ENCODE measurements around the gene TTC9C. TPM values are rescaled to one million over a fixed set of nuclear protein-coding genes. Genes with fewer than 3 reads are reported as not detected.

The TTC9C gene
- total RNA-seq, 1 experiment from 2014 or later: 71.4 TPM

DNA sequence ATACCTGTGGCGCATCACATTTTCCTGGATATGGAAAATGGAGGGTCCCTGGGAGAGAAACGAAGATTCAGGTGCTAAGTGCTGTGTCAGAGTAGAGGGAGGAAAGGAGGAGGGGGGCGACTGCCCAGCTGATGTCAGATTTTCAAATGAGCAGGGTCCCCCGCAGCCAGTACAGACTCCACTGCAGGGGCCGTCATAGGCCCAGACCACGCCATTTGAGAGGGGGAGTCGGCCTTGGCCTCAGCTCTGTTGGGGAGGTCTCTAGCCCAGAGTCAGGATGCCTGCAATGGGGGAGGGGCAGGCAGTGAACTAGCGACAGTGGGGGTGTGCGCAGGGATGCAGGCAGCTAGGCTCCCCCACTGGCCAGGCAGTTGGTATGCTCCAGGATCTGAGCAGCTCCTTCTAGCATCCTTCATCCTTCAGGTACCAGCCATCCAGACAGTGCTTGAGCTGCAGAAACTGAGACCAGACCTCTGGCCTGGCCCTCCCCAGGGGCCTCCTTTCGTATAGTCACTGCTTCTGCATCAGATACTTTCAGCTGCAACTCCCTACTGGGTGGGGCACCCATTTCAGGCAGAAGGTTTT lies 20.9 kb upstream of the TTC9C start, which contains the start of the genes BSCL2 and GNG3:
TSS of gene BSCL2 (minus strand) at position 148 of the 585 bp plus-strand sequence. CDS start 229 bp downstream, outside the sequence.
TSS of gene GNG3 (plus strand) at position 400 of the 585 bp plus-strand sequence. CDS start 620 bp downstream, outside the sequence.
- ChIA-PET POLR2A (ENCODE audit: unreplicated experiment) (no interaction called here), CTCF (no interaction called here)
- Histone ChIP-seq H3K9me3 (ENCODE audit: insufficient read depth, low read depth) (no peaks in the 10 kb centered on the region), H3F3A (ENCODE audit: insufficient read depth, low read depth) (peaks cover 51% of the 10 kb centered on the region), H3K4me3 (peak within 1 kb of the TSS; percentile 89; the same call in 1 of the 2 replicates), H3K27ac (peak within 1 kb of the TSS; percentile 87), H3K4me1 (replicated peaks; ENCODE audit: insufficient read depth) (peaks cover 30% of the 10 kb centered on the region), H3K4me2 (peak within 1 kb of the TSS; percentile 96), H4K20me1 (ENCODE audit: insufficient read depth) (no peaks in the 10 kb centered on the region), H2AFZ (peak within 1 kb of the TSS; percentile 74), H3K79me2 (ENCODE audit: low read depth) (peaks cover 19% of the 10 kb centered on the region), H3K36me3 (ENCODE audit: low read depth) (peaks cover 6% of the 10 kb centered on the region), H3K27me3 (ENCODE audit: insufficient read depth, low read depth) (no peaks in the 10 kb centered on the region), H3K9me2 (ENCODE audit: insufficient read depth) (no peaks in the 10 kb centered on the region)
- TF ChIP-seq, protein P1, sequence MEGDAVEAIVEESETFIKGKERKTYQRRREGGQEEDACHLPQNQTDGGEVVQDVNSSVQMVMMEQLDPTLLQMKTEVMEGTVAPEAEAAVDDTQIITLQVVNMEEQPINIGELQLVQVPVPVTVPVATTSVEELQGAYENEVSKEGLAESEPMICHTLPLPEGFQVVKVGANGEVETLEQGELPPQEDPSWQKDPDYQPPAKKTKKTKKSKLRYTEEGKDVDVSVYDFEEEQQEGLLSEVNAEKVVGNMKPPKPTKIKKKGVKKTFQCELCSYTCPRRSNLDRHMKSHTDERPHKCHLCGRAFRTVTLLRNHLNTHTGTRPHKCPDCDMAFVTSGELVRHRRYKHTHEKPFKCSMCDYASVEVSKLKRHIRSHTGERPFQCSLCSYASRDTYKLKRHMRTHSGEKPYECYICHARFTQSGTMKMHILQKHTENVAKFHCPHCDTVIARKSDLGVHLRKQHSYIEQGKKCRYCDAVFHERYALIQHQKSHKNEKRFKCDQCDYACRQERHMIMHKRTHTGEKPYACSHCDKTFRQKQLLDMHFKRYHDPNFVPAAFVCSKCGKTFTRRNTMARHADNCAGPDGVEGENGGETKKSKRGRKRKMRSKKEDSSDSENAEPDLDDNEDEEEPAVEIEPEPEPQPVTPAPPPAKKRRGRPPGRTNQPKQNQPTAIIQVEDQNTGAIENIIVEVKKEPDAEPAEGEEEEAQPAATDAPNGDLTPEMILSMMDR (conservative IDR thresholded peaks at IDR 0.05): no peak
- no peak for TF ChIP-seq EZH2 (IDR thresholded peaks at IDR 0.05; ENCODE audit: low read depth)
- intact Hi-C loops (cut with micrococcal nuclease; ENCODE audit: unreplicated experiment): loop anchor here (5.0 kb wide), 2 partner anchors 95 to 135 kb away; partner anchors contain the start of genes EML3 and ROM1
- no peak for DNase-seq
- no TSS peak for BruUV-seq (replicated peaks)

DNA sequence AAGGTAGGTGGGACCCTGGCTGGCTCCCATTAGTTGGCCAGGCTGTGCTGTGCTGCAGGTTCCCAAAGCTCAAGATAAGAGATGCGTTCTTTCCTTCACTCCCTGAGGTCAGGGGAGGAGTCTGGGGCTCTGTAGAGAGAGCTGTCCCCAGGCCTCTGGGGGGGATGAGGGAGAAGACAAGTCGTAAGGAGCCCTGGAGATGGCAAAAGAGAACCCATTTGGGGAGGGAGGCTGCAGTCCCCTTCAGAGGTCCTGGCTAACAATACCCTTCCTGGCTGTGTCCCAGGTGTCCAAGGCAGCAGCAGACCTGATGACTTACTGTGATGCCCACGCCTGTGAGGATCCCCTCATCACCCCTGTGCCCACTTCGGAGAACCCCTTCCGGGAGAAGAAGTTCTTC lies 19.9 kb upstream of the TTC9C start:
- peak overlapping the region; percentile 54 for H3K4me3 ChIP-seq
- CTCF ChIA-PET: interaction anchor here (0.6 to 0.9 kb wide), 2 partner anchors 16 to 46 kb away, joined by 3 to 4 read pairs; partner anchors contain the start of gene ZBTB3
- peaks cover 13% of the 10 kb centered on the region for H3K36me3 ChIP-seq (ENCODE audit: low read depth)
- H3K4me2 ChIP-seq: peak overlapping the region; percentile 69
- peaks cover 33% of the 10 kb centered on the region for H3K4me1 ChIP-seq (replicated peaks; ENCODE audit: insufficient read depth)
- H3K9me2 ChIP-seq (ENCODE audit: insufficient read depth): no peaks in the 10 kb centered on the region
- peaks cover 19% of the 10 kb centered on the region for H3K79me2 ChIP-seq (ENCODE audit: low read depth)
- H4K20me1 ChIP-seq (ENCODE audit: insufficient read depth): no peaks in the 10 kb centered on the region
- peak in 1 of 2 experiments; percentile 20 for DNase-seq
- intact Hi-C loops (cut with micrococcal nuclease; ENCODE audit: unreplicated experiment): loop anchor here (2.0 to 5.0 kb wide), 3 partner anchors 46 to 134 kb away; partner anchors contain the start of genes EML3, ROM1 and ZBTB3
- POLR2A ChIA-PET (ENCODE audit: unreplicated experiment): interaction anchor here (0.6 to 0.9 kb wide), 2 partner anchors 43 to 45 kb away, joined by 4 to 5 read pairs; partner anchors contain the start of genes C11orf98, CSKMT and ZBTB3
- BruUV-seq (replicated peaks): no TSS peak
- TF ChIP-seq EZH2 (IDR thresholded peaks at IDR 0.05; ENCODE audit: low read depth): no peak
- TF ChIP-seq, protein P1 (conservative IDR thresholded peaks at IDR 0.05): no peak
- no peaks in the 10 kb centered on the region for H3K27me3 ChIP-seq (ENCODE audit: insufficient read depth, low read depth)
- peak overlapping the region; percentile 66; the same call in 1 of the 2 replicates for H2AFZ ChIP-seq
- peak overlapping the region; percentile 87 for H3K27ac ChIP-seq
- H3F3A ChIP-seq (ENCODE audit: insufficient read depth, low read depth): peaks cover 61% of the 10 kb centered on the region
- H3K9me3 ChIP-seq (ENCODE audit: insufficient read depth, low read depth): no peaks in the 10 kb centered on the region

- Histone ChIP-seq H3K4me3 (peak overlapping the region; percentile 54), H3K36me3 (ENCODE audit: low read depth) (peaks cover 13% of the 10 kb centered on the region), H3K4me2 (peak overlapping the region; percentile 69), H3K9me2 (ENCODE audit: insufficient read depth) (no peaks in the 10 kb centered on the region), H3K27ac (peak overlapping the region; percentile 87), H3K27me3 (ENCODE audit: insufficient read depth, low read depth) (no peaks in the 10 kb centered on the region), H2AFZ (peak overlapping the region; percentile 66), H3K79me2 (ENCODE audit: low read depth) (peaks cover 15% of the 10 kb centered on the region), H4K20me1 (ENCODE audit: insufficient read depth) (no peaks in the 10 kb centered on the region), H3F3A (ENCODE audit: insufficient read depth, low read depth) (peaks cover 65% of the 10 kb centered on the region), H3K9me3 (ENCODE audit: insufficient read depth, low read depth) (no peaks in the 10 kb centered on the region), H3K4me1 (replicated peaks; ENCODE audit: insufficient read depth) (peaks cover 36% of the 10 kb centered on the region)
- TF ChIP-seq EZH2 (IDR thresholded peaks at IDR 0.05; ENCODE audit: low read depth): no peak
- TF ChIP-seq, protein P1 (conservative IDR thresholded peaks at IDR 0.05): no peak
- intact Hi-C loops (cut with micrococcal nuclease; ENCODE audit: unreplicated experiment): loop anchor here (2.0 to 5.0 kb wide), 3 partner anchors 46 to 134 kb away; partner anchors contain the start of genes EML3, ROM1 and ZBTB3
- POLR2A ChIA-PET (ENCODE audit: unreplicated experiment): interaction anchor here (0.5 to 0.9 kb wide), 4 partner anchors 30 to 117 kb away, joined by 3 to 4 read pairs (median 3); partner anchors contain the start of genes C11orf98 and CSKMT
- CTCF ChIA-PET: interaction anchor here (0.6 to 0.9 kb wide), 2 partner anchors 15 to 45 kb away, joined by 3 to 4 read pairs; partner anchors contain the start of gene ZBTB3
- BruUV-seq (replicated peaks): no TSS peak
- DNase-seq: peak; percentile 45 to 66
These were observed 19.5 kb upstream of the TTC9C start for GRCh38 chr11:62708793-62709192.

Data from PC-9 (cell line).